NCI-H510A (cell line): ENCODE measurements around the gene KLF11.
"Not testable (repeated sequence)": the region's sequence is repeated elsewhere in the genome, so short reads cannot be mapped to it uniquely, and the experiment has no call there.

Source experiments
- DNase-seq: peaks from one replicate; lab custom pipeline; 2025; lab: John Stamatoyannopoulos, UW

Gene KLF11

DNA sequence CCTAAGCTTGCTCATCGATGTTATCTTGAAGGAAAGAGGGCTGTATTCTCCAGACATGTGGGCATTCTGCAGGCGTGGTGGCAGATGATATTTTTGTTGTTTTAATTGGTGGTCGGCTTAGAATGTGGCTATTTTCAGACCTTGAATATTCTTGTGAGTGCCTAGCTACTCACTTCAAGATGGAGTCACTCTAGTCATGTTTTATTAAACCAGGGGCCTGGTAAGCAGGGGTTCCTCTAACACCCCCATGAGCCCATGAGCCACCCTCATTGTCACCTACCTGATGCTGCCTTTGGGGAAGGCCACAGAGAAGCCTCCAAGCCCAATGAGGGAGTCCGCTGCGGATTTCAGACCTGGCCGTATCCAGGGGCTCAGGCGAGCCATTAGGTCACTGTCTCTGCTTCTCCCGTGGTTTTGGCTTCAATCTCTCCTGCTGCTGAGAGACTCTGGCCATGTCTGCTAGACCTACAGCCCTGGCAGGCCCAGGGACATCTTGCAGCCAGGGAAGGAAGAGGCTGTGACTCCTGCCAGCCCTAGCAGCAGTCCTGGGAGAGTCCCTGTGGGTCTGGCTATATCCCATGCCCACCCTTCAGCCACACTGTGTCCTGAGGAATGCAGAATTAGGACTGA is 16.3 kb upstream of the KLF11 start:
- no peak for DNase-seq

DNA sequence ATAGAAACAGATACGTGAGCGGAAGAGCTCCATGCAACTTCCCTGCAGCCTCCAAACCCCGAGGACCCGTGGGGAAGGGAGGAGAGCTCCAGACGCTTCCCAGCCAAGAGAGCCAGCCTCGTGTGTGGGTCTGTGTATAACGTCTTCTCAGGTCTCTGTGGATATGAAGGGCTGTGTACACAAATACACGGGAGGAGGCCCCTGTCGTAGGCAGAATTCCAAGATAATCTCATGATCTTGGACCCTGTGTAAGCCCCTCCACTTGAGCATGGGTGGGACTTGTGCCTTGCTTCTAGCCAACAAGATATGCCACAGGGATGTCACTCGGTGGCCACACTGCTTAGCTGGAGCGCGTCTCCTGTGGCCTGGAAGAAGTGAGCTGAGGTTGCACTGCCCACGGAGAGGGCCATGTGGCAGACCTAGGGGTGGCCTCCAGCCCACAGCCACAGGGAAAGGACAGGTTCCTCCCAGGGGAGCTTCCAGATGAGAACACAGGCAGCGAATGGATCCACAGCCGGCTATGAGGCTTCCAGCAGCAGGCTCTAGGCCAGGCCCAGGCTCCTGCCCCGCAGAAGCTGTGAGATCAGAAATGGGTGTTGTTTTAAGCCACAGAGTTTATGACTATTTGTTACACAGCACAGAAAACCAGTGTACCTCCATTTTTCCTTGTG is 15.6 kb upstream of the KLF11 start:
- DNase-seq = no peak

DNA sequence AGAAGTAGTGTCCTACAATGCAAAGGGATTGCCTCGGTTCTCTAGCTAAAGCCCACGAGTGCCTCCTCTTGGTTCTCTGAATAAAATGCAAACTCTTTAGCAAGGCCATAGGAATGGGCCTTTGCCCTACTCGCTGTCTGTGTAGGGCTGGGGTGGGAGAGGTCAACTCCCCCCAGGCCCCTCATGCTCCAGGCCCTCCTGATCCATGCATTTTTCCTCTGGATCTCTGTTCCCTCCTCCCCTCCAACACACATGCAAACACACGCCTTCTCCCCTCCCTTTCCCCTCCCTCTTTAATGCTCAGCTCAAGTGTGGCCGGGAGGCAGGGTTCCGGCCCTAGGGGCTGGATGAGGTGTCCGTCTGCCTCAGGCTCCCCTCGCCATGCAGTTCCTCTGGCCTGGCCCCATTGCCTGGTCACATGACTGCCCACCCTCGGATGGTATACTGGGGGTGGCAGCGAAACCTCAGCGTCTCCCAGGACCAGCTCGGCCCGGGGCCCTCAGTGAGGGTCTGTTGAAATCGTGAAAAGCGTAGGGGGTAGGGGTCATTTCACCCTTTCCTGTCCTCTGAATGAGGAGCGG is 14.9 kb upstream of the KLF11 start:
- DNase-seq = no peak

DNA sequence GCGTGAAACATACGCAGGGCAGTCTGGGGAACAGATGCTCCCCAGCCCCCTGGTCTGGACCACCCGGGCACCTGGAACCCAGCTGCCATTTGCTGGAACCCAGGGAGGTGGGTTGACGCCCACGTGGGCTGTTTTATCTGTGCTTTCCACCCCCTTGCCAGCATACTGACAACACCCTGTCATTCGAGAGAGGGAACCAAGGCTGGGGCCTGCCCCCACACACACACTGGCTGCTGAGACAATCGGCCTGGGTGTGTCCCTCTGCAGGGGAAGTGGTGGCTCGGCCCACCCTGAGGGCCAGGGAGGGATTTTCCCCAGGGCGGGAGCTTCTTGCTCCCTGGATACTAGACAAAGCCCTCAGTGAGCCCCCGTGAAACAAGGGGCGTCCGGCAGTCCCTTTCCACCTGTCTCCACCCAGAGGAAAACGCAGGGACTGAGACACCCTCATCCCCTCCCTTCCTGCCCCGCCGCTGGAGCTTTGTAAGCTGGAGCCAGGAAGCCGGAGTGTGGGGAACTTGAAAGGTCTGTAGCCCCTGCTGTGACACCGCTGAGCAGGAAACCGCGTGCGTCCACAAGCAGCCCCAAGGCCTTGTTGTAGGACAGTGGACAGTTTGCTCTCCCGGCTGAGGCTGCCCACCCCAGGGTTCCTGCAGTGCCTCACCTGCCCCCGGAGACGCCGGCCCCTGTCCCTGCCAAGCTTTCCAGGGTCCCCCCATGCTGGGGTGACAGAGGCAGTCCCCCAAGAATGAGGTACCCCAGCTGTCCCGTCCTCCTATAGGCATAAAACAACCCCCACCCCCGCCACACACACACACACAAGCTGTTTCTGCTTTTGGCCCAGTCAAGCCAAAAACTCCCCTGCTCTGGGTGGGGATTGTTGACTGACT is 14.1 kb upstream of the KLF11 start:
- peak; percentile 37 for DNase-seq

DNA sequence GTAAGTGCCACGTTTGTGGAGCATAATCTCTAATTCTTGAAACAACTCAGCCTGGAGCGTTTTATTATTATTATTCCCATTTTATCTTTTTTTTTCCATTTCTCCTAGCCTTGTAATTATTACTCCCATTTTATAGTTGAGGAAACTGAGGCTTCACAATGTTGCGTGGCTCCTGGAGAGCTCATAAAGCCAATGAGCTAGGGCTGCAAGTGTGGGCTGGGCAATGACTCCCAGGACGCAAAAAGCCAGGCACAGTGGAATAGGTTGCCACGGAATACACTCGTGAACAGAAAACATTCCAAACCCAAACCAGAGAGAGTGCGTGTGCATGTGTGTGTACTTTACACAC is 13.5 kb upstream of the KLF11 start:
- DNase-seq = no peak

DNA sequence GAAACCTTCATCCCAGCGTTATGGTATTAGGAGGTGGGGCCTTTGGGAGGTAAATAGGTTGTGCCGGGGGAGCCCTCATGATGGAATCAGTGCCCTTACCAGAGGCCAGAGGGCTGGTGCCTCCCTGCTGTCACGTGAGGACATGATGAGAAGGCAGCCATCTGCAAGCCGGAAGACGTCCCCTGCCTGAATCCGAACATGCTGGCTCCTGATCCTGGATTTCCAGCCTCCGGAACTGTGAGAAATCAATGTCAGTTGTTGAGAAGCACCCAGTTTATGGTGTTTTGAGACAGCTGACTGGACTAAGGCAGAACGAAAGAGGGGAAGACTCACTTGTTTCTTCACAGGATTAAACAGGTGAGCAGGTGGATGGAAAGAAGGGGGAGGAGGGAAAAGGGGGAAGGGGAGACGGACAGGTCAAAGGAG is 13.0 kb upstream of the KLF11 start:
- peak; percentile 86 for DNase-seq

DNA sequence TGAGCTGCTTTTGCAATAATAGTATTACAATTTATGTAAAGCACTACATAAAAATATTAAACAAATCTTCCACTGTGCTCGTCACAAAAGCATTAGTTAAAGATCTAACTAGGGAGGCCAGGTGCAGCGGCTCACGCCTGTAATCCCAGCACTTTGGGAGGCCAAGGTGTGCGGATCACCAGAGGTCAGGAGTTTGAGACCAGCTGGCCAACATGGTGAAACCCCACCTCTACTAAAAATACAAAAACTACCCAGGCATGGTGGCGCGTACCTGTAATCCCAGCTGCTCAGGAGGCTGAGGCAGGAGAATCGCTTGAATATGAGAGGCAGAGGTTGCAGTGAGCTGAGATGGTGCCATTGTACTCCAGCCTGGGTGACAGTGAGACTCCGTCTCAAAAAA is 12.6 kb upstream of the KLF11 start:
- DNase-seq = not testable (repeated sequence)

DNA sequence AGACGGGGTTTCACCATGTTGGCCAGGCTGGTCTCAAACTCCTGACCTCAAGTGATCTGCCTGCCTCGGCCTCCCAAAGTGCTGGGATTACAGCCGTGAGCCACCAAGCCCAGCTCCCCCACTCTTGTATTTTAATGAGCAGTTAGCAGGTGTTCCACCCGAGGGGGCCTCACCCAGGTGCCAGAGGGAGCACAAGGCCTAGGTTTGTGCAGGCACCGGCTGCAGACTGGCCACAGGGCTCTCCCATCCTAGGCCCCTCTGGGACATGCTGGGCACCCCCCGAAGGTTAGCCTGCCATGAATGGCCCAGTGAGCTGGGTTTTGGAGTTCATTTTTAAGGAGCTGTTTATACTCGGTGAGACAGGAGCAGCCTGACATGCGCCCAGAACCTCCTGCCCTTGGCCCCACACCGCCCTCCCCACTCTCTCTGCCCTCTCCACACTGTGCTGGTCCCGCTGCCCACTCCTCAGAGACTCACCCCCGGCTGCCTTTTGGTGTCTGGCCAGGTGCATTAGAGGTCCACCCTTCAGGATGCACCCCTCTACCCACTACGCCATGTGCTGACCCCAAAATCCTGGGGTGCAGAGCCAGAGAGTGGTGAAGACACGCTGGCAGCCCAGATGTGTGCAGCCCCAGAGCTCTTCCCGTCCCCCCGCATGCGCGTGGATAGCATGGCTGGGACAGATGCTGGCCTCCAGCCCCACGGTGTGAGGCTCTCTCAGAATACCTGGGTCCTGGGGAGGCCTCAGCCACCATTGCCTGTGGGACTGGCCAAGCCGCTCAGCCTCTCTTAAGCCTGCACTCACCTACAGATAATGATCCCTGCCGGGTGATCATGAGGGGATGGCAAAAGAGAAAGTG is 11.2 kb upstream of the KLF11 start:
- DNase-seq = no peak

DNA sequence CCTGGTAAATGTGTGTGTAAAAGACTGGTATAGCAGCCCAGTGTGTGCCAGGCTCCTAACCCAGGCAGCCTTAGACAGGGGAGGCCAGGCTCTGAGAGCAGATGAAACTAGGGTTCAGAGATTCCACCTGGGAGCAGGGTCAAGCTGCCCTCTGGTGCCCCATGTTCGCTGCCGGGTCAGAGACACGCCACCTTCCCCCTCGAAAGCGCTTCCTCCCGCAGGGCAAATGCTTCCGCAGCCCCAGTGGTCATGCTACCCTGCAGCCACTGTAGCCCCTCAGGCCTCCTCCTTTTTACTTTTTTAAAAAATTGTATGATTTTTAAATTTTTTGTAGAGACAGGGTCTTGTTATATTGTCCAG is 10.6 kb upstream of the KLF11 start:
- DNase-seq = no peak

DNA sequence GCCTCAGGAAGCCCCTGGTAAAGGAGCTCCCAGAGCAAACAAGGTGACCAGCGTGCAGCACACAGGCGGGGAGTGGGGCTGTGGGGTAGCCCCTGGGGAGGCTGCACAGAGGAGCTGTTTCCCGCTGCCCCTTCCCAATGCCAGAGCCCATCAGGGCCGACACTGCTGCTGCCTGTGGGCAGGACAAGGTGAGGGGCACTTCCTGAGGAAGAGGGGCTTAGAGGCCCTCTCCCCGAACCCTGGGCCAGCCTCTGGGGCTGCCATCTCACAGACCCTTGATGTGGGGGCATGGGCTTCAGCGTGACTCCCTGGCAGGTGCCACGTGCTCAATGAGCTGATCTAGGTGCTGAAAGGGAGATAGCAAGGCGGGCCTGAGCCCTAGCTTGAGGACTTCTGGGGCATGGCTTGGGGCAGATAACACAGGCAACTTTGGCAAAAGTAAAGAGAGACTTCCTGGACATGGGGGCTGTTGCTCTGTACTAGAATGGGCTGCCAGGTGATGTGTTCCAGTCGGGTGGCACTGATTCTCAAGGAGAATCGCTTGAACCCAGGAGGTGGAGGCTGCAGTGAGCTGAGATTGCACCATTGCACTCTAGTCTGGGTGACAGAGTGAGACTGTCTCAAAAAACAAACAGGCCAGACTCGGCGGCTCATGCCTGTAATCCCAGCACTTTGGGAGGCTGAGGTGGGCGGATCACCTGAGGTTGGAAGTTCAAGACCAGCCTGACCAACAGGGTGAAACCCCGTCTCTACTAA is 9.9 kb upstream of the KLF11 start:
- no peak for DNase-seq

DNA sequence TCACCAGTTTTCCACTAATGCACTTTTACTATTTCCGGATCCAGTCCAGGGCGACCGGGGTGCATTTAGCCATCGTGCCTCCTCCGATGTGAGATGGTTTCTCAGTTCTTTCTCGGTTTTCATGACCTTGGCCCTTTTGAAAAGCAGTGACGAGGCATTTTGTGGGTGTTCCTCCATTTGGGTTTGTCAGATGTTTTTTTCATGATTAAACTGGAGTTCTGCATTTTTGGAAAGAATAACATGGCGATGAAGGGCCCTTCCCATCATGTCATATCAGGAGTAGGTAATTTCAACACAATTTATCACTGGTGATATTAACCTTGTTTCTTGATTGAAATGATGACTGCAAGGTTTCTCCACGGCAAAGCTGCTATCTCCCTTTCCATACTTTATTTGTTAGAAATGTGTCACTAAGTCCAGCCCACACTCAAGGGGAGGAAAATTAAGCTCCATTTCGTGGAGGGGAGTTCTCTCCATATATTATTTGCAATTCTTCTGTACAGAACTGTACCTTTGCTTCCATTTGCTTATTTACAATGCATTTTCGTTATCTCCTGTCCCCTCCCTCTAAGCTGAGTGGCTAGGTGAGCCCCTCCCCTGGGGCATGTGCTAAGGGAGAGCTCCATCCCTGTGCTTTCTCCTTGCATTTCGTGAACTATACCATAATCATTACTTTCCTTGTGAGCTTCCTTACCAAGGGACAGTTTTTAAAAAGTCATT is 8.9 kb upstream of the KLF11 start:
- DNase-seq = no peak

DNA sequence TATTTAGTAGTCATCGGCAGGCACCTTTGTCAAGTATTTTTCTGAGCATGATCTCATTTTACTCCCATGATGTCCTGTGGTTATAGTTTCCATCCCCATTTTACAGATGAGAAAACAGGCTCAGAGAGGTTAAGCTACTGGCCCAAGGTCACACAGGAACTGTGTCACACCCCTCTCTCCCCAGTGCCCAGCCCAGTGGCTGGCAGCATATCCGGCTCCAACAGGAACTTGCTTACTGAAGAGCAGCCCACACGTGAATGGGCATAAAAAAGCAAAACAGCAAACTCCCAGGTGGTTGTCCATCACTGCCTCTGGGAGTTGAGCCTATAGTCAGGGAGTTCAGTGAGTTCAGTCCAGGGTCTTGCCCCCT is 8.3 kb upstream of the KLF11 start:
- no peak for DNase-seq

DNA sequence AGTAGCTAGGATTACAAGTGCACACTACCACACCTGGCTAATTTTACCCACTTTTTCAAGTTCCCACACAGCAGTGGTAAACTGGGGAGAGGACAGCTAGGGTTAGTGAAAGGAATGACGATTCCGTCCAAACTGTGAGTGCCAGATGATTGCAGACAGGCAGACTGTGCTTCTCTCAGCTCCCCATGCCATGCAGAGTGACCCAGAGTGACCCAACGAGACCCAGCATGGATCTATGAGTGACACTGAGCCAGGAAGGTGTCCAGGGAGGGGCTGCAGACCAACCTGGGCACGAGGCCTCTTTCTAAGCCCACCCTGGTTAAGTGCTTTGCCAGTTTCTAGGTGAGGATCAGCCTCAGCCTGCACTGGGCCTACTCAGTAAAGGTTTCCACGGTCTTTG is 7.7 kb upstream of the KLF11 start:
- no peak for DNase-seq

DNA sequence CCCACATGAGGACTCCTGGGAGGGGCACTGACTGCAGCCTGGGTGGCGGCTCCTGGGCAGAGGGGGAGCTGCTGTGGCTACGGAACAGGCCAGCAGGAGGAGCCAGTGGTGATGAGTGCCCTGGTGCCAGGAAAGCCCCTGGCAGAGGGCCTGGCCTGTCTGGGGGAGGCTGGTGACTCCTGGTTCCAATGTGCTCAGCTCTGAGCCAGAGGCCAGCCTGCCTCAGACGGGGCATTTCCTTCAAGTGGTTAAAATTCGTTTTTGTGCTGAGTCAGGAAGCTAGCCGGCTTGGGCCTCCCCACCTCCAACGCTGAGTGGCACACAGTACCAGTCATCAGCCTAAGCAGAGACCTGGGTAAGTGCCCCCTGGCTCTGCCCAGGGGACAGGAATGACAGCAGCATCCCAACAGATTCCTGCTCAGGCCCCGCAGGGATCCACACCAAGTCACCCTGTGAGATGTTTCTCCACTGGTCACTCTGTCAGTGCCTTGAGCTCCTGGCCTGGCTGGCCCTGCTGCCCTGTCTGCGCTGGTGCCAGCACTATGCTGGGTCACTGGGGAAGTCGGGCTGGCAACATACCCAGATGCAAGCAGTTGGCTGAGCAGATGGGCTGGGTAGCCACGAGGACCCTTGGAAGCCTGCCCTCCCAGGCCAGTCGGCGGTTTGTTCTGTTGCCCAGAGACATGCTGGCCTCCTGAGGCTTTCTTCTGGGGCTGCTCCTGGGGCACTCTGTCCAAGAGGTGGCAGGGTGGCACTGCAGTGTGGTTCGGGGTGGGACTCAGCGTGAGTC is 7.1 kb upstream of the KLF11 start:
- DNase-seq = no peak

DNA sequence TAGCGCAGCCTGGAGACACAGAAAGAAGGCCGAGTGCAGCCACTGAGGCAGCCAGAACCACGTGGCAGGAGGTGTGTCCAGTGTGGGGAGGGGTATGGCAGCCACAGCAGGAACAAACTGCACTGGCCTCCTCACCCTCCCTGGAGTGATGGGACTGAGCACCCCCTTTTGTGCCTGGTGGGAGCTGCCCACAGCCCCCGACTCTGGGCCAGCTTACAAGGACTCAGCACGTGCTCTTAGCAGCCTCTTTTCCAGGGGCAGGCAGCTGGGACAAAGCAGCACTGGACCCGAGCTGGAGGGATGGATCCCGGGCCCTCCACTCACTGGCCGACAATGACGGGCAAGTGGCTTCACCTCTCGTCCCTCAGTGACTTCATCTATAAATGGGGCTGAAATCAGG is 5.2 kb upstream of the KLF11 start:
- no peak for DNase-seq

DNA sequence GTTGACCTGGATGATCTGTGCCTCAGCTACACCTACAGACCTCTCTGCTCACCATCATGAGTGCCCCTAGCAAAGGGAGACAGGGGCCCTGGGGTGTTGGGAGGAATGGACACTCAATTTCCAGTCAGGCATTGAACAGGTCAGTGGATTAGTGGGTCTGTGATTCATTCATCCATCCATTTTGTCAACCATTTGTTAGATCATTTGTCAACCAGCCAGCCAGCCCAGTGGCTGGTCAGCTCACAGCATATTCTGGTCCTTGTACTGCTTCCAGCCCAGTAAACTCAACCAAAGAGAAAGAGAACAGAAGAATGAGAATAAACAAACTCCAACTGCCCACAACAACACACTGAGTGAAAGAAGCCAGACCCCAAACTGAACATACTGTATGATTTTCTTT is 4.6 kb upstream of the KLF11 start:
- DNase-seq = no peak

DNA sequence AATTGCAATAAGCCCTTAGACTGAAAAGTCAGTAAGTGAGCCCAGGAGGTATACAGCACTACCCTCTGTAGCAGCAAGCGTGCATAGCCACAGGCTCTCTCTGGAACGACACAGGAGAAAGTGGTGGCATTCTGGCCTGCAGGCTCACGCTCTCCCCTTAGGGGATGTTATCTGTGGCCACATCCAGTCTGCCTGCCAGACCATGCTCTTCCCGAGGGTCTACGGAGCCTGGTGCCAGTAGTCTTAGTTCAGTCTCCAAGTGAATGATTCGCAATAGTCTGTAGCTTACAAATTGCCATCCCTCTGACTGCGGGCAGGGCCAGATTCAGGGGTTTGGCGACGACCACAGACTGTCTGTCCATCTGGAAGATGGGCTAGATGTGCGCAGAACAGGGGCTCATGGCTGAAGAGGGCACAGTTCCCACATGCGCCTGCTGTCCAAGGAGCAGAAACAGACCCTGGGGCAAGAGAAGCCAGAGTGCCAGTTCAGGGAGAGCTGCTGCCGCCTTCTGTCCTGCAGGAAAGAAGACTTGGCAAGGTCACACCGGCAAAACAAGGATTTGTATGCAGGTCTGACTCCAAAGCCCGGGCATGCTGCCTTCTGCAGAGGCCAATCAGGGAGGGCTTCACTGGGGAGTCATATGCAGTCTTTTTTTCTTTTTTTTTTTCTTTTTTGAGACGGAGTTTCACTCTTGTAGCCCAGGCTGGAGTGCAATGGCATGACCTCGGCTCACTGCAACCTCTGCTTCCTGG is 3.5 kb upstream of the KLF11 start:
- no peak for DNase-seq

DNA sequence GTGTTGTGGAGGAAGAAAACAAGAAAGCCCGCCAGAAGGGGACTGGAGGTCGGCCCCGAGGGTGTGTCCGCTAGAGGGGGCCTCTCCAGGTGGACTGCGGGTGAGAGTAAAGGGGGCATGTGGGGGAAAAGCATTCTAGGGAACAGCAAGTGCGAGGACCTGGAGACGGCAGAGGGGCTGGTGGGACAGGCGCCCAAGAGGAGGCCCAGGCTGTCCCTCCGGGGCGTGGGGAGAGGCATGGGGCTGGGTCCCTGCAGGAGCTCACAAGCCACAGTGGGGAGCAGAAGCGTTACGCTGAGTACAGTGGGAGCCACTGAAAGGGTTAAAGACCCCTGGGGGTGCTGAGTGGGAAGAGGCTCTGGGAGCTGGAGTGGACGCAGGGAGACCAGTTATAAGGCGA is 1.6 kb upstream of the KLF11 start:
- DNase-seq = no peak
